PC-3 (cell line): ENCODE data around the gene SLC6A7.

Experiments
- CTCF ChIP-seq: fragments of 300-600 bp; sonication (generic); conservative IDR thresholded peaks from 2 replicates; pipeline ENCODE4 v1.5.1; 2017; ENCODE audit warnings: antibody characterized with exemption, low read depth, mild to moderate bottlenecking, low read length
- EZH2 ChIP-seq: fragments of 300-600 bp; sonication (generic); IDR thresholded peaks from one replicate; pipeline ENCODE4 v1.6.1; 2017; ENCODE audit warnings: antibody characterized with exemption, mild to moderate bottlenecking, low read length; ENCODE audit not compliant: unreplicated experiment

- no peak for TF ChIP-seq CTCF
- no peak for TF ChIP-seq EZH2
Observed at GRCh38 chr5:150158170-150158949, 31.5 kb upstream of the SLC6A7 start.
